Fibroblast of villous mesenchyme (primary cell): ENCODE data around the gene TMEM121. TPM values are rescaled to one million over a fixed set of nuclear protein-coding genes. Genes with fewer than 3 reads are reported as not detected.

Experiments
- DNase-seq: peaks from one replicate; pipeline ENCODE4 v3.0.0-alpha.2; 2010; ENCODE audit warnings: low read depth
- H3K4me3 ChIP-seq: 2 replicates; pipeline ENCODE4 v1.5.1; 2011; ENCODE audit warnings: low read depth, mild to moderate bottlenecking, low read length
- total RNA-seq: library from RNA; depleted of rRNA; stranded (reverse); fragments of >200 nt; gene quantifications from 2 replicates; pipeline ENCODE4 v1.2.3, GENCODE V29; 2012
- TF ChIP-seq, protein P1 (sequence below): IDR thresholded peaks from 2 replicates; pipeline ENCODE4 v1.5.1; 2012; ENCODE audit warnings: low read depth, mild to moderate bottlenecking, low read length; ENCODE audit not compliant: insufficient read depth

Gene TMEM121
- total RNA-seq, 1 donor = 5.2 TPM

DNA sequence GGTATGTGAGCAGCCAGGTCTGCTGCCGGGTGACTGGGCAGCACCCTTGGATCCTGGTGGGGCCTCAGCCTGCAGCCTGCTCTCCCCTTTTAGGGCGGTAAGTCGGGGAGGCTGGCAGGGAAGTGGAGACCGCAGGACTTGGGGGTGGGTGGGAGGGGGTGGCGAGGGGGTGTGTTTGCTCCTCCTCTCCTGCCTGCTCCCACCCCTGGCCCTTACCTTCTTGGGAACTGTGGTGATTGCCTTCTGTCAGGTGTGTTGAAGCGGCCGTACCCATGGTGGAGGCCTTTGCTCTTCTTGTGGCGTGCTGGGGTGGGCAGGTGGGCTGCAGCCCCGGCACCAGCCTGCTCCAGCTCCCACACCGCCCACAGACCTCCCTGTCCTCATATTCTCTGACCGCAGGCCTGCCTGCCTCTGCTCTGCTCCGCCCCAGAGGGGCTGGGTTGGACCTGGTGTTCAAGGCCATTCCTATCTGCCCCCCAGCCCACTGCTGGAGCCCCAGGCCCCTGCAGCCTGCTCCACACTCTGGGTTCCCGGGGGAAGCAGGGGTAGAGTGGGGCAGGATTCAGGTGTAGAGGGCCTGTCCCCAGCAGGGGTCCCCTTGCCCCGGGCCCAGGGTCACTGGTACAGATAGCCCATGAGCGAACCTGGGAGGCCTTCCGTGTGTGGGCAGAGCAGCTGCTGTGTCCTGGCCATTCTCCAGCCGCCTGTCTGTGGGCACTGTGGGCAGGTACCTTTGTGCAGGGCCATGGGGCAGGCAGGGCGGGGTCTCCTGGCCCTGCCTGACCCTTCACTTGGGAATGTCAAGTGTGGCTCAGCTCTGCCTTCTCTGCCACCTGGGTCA lies 30.2 kb upstream of the TMEM121 start:
- no peak for DNase-seq
- H3K4me3 ChIP-seq = no peak overlapping the region
- TF ChIP-seq, protein P1, sequence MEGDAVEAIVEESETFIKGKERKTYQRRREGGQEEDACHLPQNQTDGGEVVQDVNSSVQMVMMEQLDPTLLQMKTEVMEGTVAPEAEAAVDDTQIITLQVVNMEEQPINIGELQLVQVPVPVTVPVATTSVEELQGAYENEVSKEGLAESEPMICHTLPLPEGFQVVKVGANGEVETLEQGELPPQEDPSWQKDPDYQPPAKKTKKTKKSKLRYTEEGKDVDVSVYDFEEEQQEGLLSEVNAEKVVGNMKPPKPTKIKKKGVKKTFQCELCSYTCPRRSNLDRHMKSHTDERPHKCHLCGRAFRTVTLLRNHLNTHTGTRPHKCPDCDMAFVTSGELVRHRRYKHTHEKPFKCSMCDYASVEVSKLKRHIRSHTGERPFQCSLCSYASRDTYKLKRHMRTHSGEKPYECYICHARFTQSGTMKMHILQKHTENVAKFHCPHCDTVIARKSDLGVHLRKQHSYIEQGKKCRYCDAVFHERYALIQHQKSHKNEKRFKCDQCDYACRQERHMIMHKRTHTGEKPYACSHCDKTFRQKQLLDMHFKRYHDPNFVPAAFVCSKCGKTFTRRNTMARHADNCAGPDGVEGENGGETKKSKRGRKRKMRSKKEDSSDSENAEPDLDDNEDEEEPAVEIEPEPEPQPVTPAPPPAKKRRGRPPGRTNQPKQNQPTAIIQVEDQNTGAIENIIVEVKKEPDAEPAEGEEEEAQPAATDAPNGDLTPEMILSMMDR = no peak

DNA sequence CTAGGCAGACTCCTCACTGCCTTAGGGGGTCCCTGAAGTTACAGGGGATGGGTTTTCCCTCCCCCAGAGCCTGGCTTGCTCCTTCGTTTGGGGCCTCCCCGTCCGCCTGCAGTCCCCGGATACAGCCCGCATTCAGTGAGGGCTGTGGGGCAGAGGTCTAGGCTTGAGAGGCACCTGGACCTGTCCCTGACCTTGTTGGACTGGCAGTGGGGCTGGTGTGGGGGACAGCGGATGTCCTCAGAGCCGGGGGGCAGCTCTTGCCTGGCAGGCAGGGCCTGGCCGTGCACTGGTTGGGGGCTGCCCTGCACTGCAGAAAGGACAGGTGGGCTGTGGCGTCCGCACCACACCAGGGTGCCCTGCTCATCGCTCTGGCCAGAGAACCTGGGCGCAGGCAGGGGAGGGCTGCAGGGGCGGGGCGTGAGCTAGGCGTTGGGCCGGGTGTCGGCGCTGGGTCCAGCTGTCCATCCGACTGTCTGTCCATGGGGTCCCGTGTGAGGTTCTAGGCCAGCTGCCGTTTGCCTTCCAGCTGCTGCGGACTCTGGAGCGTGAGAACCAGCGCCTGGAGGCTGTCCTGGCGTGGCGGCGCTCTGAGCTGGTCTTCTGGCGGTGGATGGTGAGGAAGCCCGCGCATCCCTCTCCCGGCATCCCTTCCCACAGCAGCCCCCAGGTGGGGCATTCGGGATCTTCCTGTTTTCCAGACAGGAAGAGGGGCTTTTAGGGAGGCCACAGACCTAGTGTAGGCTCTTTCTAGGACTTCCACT lies 29.4 kb upstream of the TMEM121 start:
- TF ChIP-seq, protein P1 = no peak
- no peak overlapping the region for H3K4me3 ChIP-seq
- no peak for DNase-seq

DNA sequence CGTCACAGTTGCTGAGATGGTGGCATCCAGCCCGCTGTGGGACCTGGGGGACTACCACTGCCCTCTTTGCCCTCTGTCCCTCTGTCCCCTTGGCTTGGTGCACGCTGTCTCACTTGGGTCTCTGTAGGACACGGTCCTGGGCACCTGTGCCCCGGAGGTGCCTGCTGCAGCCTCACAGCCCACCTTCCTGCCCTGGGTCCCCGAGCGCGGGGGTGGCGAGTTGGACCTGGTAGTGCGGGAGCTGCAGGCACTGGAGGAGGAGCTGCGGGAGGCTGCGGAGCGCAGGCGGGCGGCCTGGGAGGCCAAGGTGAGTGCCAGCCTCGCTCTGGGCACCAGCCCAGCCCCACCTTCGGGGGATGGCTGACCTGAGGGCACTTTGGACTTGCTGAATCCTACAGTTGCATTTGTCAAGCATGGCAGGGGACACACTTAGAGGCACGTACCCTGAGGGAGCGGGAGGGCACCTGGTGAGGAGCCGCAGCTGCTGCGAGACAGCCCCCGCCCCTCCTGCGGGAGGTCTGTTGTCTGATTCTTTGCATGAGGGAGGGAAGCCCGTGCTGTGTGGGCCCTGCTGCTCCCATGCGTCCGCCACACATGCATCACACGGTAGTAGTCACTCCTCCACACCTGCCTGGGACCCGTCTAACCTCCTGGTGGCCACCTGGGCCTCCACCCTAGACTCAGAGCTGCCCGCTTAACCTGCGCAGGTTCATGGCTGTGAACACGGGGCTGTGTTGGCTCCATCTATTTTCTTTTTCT lies 28.5 kb upstream of the TMEM121 start:
- no peak for DNase-seq
- H3K4me3 ChIP-seq = no peak overlapping the region
- TF ChIP-seq, protein P1 = no peak

DNA sequence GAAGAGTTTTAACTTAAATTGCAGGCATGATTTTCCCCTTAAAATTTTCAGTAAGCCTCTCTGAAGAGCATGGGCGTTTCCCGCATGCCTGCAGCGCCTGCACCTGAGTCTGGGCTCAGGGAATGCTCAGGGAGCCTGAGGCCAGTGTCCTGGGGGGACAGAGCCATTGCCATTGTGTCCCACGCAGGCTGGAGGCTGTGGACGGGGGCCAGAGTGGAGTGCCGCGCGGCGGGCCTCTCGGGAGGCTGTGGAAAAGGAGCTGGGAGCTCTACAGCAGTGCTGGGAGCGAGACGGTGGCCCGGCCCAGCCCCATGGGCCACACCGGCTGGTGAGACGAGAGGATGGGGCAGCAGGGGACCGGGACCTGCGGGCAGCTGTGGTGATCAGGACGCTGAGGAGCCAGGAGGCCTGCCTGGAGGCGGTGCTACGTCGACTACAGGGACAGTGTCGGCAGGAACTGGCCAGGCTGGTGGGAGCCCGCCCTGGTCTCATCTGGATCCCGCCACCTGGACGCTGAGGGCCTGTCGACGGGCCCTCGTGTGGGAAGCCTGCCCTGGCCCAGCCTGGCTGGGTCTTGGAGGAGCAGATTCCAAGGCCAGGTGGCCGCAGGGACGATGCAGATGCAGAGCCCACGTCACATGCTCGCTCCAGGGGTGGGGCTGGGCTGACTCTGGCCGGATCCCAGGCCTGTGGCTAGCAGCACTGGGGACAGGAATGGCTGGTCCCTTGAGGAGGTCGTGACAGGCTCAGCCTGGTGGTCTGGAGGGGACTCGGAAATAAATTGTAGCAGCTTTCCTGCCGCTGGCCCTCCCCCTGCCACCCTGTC lies 27.7 kb upstream of the TMEM121 start:
- no peak for DNase-seq
- H3K4me3 ChIP-seq = no peak overlapping the region
- TF ChIP-seq, protein P1 = no peak

DNA sequence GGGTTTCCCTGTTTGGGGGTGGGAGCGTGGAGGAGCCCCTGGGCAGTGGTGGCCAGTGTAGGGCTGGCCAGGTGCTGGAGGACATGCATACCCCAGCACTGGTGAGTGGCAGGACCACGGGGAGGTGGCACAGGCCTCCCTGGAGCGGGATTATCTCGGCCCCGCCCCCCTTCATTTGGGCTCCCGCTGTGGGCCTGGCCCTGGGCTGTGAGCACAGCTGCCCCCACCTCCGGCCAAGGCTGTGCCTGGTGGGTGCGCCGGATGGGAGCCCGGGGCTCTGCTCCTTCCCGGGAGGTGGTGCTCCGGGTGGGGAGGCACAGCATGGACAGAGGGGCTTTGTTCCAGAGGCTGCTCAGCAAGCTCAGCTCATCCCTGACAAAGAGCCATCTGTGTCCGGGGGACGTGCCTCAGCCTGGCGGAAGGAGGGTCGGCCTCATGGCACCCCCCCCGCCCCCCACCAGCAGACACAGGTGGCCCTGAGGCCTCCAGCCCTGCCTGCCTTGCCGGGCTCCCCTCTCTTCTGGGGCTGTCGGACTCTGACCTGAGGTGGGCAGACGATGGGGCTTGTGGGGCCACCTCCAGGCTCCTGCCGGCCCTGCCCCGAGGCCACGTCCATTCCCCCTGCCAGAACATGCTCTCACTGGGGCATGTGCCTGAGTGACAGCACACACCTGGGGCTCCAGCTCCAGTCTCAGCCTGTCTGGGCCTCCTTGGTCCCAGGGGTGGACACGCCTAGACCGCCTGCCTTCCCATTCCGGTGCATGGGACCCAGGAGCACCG lies 26.9 kb upstream of the TMEM121 start:
- TF ChIP-seq, protein P1 = no peak
- H3K4me3 ChIP-seq = no peak overlapping the region
- no peak for DNase-seq
